B cell (primary cell): ENCODE results near the gene DAB1. TPM values are rescaled to one million over a fixed set of nuclear protein-coding genes. Genes with fewer than 3 reads are reported as not detected.

Source experiments
- ATAC-seq: fragments of 200-7000 bp; cut with Tn5 transposase; one replicate; pipeline ENCODE4 v1.10.0; 2021; ENCODE audit warnings: low read depth, mild to moderate bottlenecking, moderate number of reproducible peaks, moderate library complexity
- CTCF ChIA-PET: fragments of 350-600 bp; sonication (Branson Sonifier 250); formaldehyde crosslinking; loops from one replicate; lab custom pipeline; 2021; ENCODE audit warnings: antibody characterized with exemption, inconsistent platforms; lab: Charles Lee
- POLR2A ChIA-PET: fragments of 350-600 bp; sonication (Branson Sonifier 250); formaldehyde crosslinking; loops from one replicate; lab custom pipeline; 2021; ENCODE audit warnings: antibody characterized with exemption; lab: Charles Lee
- DNase-seq: peaks from one replicate; pipeline ENCODE4 v3.0.0; 2013
- H2AFZ ChIP-seq: 2 replicates; pipeline ENCODE4 v1.6.1; 2012; ENCODE audit warnings: mild to moderate bottlenecking, low read depth, low read length; ENCODE audit not compliant: insufficient read depth, poor library complexity, severe bottlenecking
- H3K27ac ChIP-seq, 2 donors: 1 replicate in 1 of 2; 2 replicates in 1 of 2; pipeline ENCODE4 v1.5.1; 2012 to 2013; ENCODE audit warnings: low read length in 2 of 2, mild to moderate bottlenecking in 2 of 2, moderate library complexity in 1 of 2
- H3K27me3 ChIP-seq, 4 experiments: fragments of 200-600 bp in 1 of 4; sonication (generic) in 1 of 4; replicated peaks in 1 of 4; 1 replicate in 2 of 4; 2 replicates in 2 of 4; pipeline versions ENCODE4 v1.6.1 to v1.7.0; 2013 to 2016; ENCODE audit warnings: low read length in 3 of 4, mild to moderate bottlenecking in 2 of 4, mixed read lengths in 1 of 4, moderate library complexity in 1 of 4; ENCODE audit not compliant: insufficient read depth in 4 of 4, control insufficient read depth in 3 of 4; ENCODE audit errors: control extremely low read depth in 1 of 4
- H3K36me3 ChIP-seq, 2 experiments: replicated peaks in 1 of 2; 1 replicate in 1 of 2; 2 replicates in 1 of 2; pipeline versions ENCODE4 v1.6.1 to v1.7.1; 2013; ENCODE audit warnings: low read length in 1 of 2; ENCODE audit not compliant: insufficient read depth in 2 of 2, control insufficient read depth in 1 of 2; ENCODE audit errors: control extremely low read depth in 1 of 2, extremely low read depth in 1 of 2
- H3K4me1 ChIP-seq, 2 donors: fragments of 200-600 bp in 1 of 2; sonication (generic) in 1 of 2; 1 replicate in 1 of 2; 2 replicates in 1 of 2; pipeline versions ENCODE4 v1.5.1 to v1.6.1; 2013 to 2017; ENCODE audit warnings: low read length in 2 of 2; ENCODE audit not compliant: control insufficient read depth in 2 of 2, insufficient read depth in 2 of 2
- H3K4me2 ChIP-seq: replicated peaks from 2 replicates; pipeline ENCODE3; 2012; ENCODE audit warnings: mild to moderate bottlenecking, low read depth, low read length; ENCODE audit not compliant: poor library complexity, severe bottlenecking
- H3K4me3 ChIP-seq, 5 experiments: fragments of 200-600 bp in 1 of 5; sonication (generic) in 1 of 5; 1 replicate in 3 of 5; 2 replicates in 2 of 5; pipeline versions ENCODE4 v1.5.1 to v1.7.0; 2011 to 2016; ENCODE audit warnings: low read length in 4 of 5, mild to moderate bottlenecking in 4 of 5, low read depth in 2 of 5, control low read depth in 1 of 5, moderate library complexity in 1 of 5; ENCODE audit not compliant: insufficient read depth in 1 of 5; ENCODE audit errors: control extremely low read depth in 1 of 5, extremely low read depth in 1 of 5
- H3K79me2 ChIP-seq: fragments of 200-600 bp; sonication (generic); one replicate; pipeline ENCODE4 v1.6.0; 2016; ENCODE audit warnings: low read length; ENCODE audit not compliant: control insufficient read depth, insufficient read depth
- H3K9ac ChIP-seq: fragments of 200-600 bp; sonication (generic); 2 replicates; pipeline ENCODE4 v1.6.1; 2017; ENCODE audit warnings: mild to moderate bottlenecking, low read length, moderate library complexity
- H3K9me3 ChIP-seq, 3 donors: one replicate each; pipeline versions ENCODE4 v1.6.1 to v1.7.1; 2013; ENCODE audit warnings: low read length in 2 of 3; ENCODE audit not compliant: control insufficient read depth in 2 of 3, insufficient read depth in 1 of 3; ENCODE audit errors: control extremely low read depth in 1 of 3
- H4K20me1 ChIP-seq: 2 replicates; pipeline ENCODE4 v1.6.0; 2012; ENCODE audit warnings: mild to moderate bottlenecking, low read length; ENCODE audit not compliant: insufficient read depth, control insufficient read depth, poor library complexity, severe bottlenecking
- H3K27ac Mint-ChIP-seq: one replicate; pipeline ENCODE4 v1.8.0; 2021; ENCODE audit warnings: mixed read lengths
- H3K27me3 Mint-ChIP-seq: one replicate; pipeline ENCODE4 v1.8.0; 2021; ENCODE audit warnings: mixed read lengths
- H3K4me1 Mint-ChIP-seq: one replicate; pipeline ENCODE4 v1.8.0; 2021; ENCODE audit warnings: mixed read lengths
- H3K4me3 Mint-ChIP-seq: one replicate; pipeline ENCODE4 v1.8.0; 2021; ENCODE audit warnings: mixed read lengths
- H3K9me3 Mint-ChIP-seq: one replicate; pipeline ENCODE4 v1.8.0; 2022; ENCODE audit warnings: mixed read lengths; ENCODE audit not compliant: insufficient read depth
- EZH2 ChIP-seq: IDR thresholded peaks from 2 replicates; pipeline ENCODE4 v1.6.1; 2012; ENCODE audit warnings: borderline replicate concordance, low read depth, mild to moderate bottlenecking, moderate library complexity, low read length; ENCODE audit not compliant: insufficient read depth, poor library complexity, severe bottlenecking
- WGBS: methylation state at CpG from one replicate; pipeline ENCODE4 v1.1.5; 2013; ENCODE audit warnings: missing lambda C conversion rate; ENCODE audit not compliant: insufficient coverage; 5-methylcytosine and 5-hydroxymethylcytosine counted together
- intact Hi-C: fragments of 100-400 bp; cut with micrococcal nuclease; formaldehyde crosslinking; loops from one replicate; pipeline ENCODE4 v1.10.0; 2022
- polyA plus RNA-seq: library from polyadenylated mRNA; depleted of rRNA; stranded (reverse); fragments of >200 nt; gene quantifications from 2 replicates; pipeline ENCODE4 v1.2.3, GENCODE V29; 2012
- total RNA-seq, 2 donors: library from RNA; stranded (reverse); fragments of 120-200 nt in 1 of 2; gene quantifications; 1 replicate in 1 of 2; 2 replicates in 1 of 2; pipeline versions ENCODE4 v1.2.3 to v1.2.4, GENCODE V29; 2013 to 2022
- TF ChIP-seq, protein P1 (sequence below): fragments of 200-600 bp; IDR thresholded peaks from one replicate; pipeline ENCODE4 v1.8.0; 2022; ENCODE audit warnings: antibody characterized with exemption, mild to moderate bottlenecking

Gene DAB1
- total and polyA plus RNA-seq, 2 donors (not counting 1 experiment from before 2014, with no cell fraction given) = not detected

DNA sequence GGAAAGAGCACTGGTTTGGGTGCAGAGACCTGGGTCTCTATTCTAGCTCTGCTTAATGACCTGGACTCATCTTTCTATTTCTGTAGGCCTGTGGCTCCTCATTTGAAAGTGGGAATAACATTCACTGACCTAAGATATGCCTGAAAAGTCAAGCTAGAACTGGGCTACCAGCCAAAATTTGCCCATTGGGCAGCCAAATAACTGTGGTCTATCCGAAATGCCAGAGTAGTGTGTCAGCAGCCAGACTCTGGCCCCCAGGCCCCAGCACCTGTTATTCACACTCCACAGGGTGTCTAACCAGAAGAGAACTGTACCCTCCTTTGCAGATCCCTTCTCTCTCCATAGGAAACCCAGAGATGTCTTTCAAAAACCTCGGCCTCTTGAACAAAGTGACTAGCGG lies 12.6 kb downstream of the DAB1 start:
- CTCF ChIA-PET = no interaction called here
- Mint-ChIP-seq H3K27me3 (peaks cover 12% of the 10 kb centered on the region), H3K9me3 (no peaks in the 10 kb centered on the region), H3K4me3 (no peak overlapping the region), H3K4me1 (no peaks in the 10 kb centered on the region), H3K27ac (no peak overlapping the region)
- ATAC-seq (no peak), DNase-seq (no peak)
- no peaks in the 10 kb centered on the region for H3K27me3 ChIP-seq
- no peak overlapping the region for H3K4me2 ChIP-seq
- H3K4me1 ChIP-seq = no peaks in the 10 kb centered on the region
- TF ChIP-seq, protein P1, sequence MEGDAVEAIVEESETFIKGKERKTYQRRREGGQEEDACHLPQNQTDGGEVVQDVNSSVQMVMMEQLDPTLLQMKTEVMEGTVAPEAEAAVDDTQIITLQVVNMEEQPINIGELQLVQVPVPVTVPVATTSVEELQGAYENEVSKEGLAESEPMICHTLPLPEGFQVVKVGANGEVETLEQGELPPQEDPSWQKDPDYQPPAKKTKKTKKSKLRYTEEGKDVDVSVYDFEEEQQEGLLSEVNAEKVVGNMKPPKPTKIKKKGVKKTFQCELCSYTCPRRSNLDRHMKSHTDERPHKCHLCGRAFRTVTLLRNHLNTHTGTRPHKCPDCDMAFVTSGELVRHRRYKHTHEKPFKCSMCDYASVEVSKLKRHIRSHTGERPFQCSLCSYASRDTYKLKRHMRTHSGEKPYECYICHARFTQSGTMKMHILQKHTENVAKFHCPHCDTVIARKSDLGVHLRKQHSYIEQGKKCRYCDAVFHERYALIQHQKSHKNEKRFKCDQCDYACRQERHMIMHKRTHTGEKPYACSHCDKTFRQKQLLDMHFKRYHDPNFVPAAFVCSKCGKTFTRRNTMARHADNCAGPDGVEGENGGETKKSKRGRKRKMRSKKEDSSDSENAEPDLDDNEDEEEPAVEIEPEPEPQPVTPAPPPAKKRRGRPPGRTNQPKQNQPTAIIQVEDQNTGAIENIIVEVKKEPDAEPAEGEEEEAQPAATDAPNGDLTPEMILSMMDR = no peak
- no peak for TF ChIP-seq EZH2
- H2AFZ ChIP-seq = no peak overlapping the region
- peaks cover 0 to 8% (median 0%) of the 10 kb centered on the region in 3 donors for H3K9me3 ChIP-seq
- intact Hi-C loops = no loop called here
- H4K20me1 ChIP-seq = no peaks in the 10 kb centered on the region
- no peak overlapping the region for H3K27ac ChIP-seq
- WGBS = 94% methylated on average over 3 of the region's 3 CpGs
- H3K9ac ChIP-seq = no peak overlapping the region
- H3K36me3 ChIP-seq = no peaks in the 10 kb centered on the region
- POLR2A ChIA-PET = no interaction called here
- H3K79me2 ChIP-seq = no peaks in the 10 kb centered on the region
- no peak overlapping the region for H3K4me3 ChIP-seq

GRCh38 chr1:57410508-57410907 lies 13.4 kb downstream of the DAB1 start:
- Mint-ChIP-seq H3K27me3 (peaks cover 7% of the 10 kb centered on the region), H3K9me3 (no peaks in the 10 kb centered on the region), H3K4me1 (no peaks in the 10 kb centered on the region), H3K27ac (no peak overlapping the region), H3K4me3 (no peak overlapping the region)
- Histone ChIP-seq H3K4me3 (no peak overlapping the region), H3K79me2 (no peaks in the 10 kb centered on the region), H3K4me2 (no peak overlapping the region), H3K4me1 (no peaks in the 10 kb centered on the region), H3K27ac (no peak overlapping the region), H3K36me3 (no peaks in the 10 kb centered on the region), H4K20me1 (no peaks in the 10 kb centered on the region), H2AFZ (no peak overlapping the region), H3K27me3 (no peaks in the 10 kb centered on the region), H3K9me3 (peaks cover 0 to 8% (median 0%) of the 10 kb centered on the region in 3 donors), H3K9ac (no peak overlapping the region)
- intact Hi-C loops = no loop called here
- DNase-seq = no peak
- ChIA-PET CTCF (no interaction called here), POLR2A (no interaction called here)
- TF ChIP-seq, protein P1 = no peak
- no peak for TF ChIP-seq EZH2
- no peak for ATAC-seq
- 80% methylated on average over 1 of the region's 4 CpGs for WGBS
